Umbilical cord (tissue), 2 donors: ENCODE data around the gene WNT7B. TPM values are rescaled to one million over a fixed set of nuclear protein-coding genes. Genes with fewer than 3 reads are reported as not detected.
A peak's percentile ranks its signal among the peaks of the same experiment; 100 is the strongest.
"Not testable (repeated sequence)": the region's sequence is repeated elsewhere in the genome, so short reads cannot be mapped to it uniquely, and the experiment has no call there.

Experiments used
- DNase-seq: peaks from one replicate; pipeline ENCODE4 v3.0.0-alpha.2; 2015; ENCODE audit warnings: low spot score
- total RNA-seq: library from RNA; depleted of rRNA; stranded (reverse); fragments of >200 nt; gene quantifications from one replicate; pipeline ENCODE4 v1.2.3, GENCODE V29; 2014; ENCODE audit warnings: low replicate concordance; ENCODE audit not compliant: insufficient read depth

Gene WNT7B
- total RNA-seq, 1 donor from 2014 or later: 7.2 TPM

GRCh38 chr22:46008291-46008690 is 31.3 kb upstream of the WNT7B start:
- no peak for DNase-seq

- DNase-seq: peak; percentile 87
Observed at GRCh38 chr22:46007848-46008261, 30.9 kb upstream of the WNT7B start.

GRCh38 chr22:46007003-46007847 is 30.3 kb upstream of the WNT7B start:
- DNase-seq: peak; percentile 50

GRCh38 chr22:46006379-46007002 is 29.5 kb upstream of the WNT7B start:
- peak; percentile 90 for DNase-seq

GRCh38 chr22:46005116-46005705 is 28.2 kb upstream of the WNT7B start:
- DNase-seq: not testable (repeated sequence)

- DNase-seq: no peak
Observed at GRCh38 chr22:46004105-46004866, 27.3 kb upstream of the WNT7B start.

- DNase-seq: no peak
Observed at GRCh38 chr22:46003271-46004091, 26.5 kb upstream of the WNT7B start.

- no peak for DNase-seq
Observed at GRCh38 chr22:46002757-46003270, 25.9 kb upstream of the WNT7B start.

- DNase-seq: no peak
Observed at GRCh38 chr22:46001426-46002106, 24.6 kb upstream of the WNT7B start.

- DNase-seq: no peak
Observed at GRCh38 chr22:46001046-46001425, 24.1 kb upstream of the WNT7B start.

- no peak for DNase-seq
Observed at GRCh38 chr22:46000081-46001027, 23.4 kb upstream of the WNT7B start.

GRCh38 chr22:45999379-45999971 is 22.5 kb upstream of the WNT7B start:
- DNase-seq: no peak

- DNase-seq: no peak
Observed at GRCh38 chr22:45998638-45999378, 21.8 kb upstream of the WNT7B start.

GRCh38 chr22:45997777-45998637 is 21.0 kb upstream of the WNT7B start:
- DNase-seq: peak; percentile 68

GRCh38 chr22:45997077-45997776 is 20.3 kb upstream of the WNT7B start:
- DNase-seq: peak; percentile 90
